ENCODE results near the gene AQP12B.
"Not testable (repeated sequence)": the region's sequence is repeated elsewhere in the genome, so short reads cannot be mapped to it uniquely, and the experiment has no call there.

The AQP12B gene

GRCh38 chr2:240701091-240701735 is 18.5 kb upstream of the AQP12B start:
- no peak for FAIRE-seq

GRCh38 chr2:240700616-240701015 is 17.9 kb upstream of the AQP12B start:
- not testable (repeated sequence) for FAIRE-seq

- FAIRE-seq: not testable (repeated sequence)
Measured at GRCh38 chr2:240699835-240700234, 17.1 kb upstream of the AQP12B start.

GRCh38 chr2:240698852-240699561 is 16.3 kb upstream of the AQP12B start:
- not testable (repeated sequence) for FAIRE-seq

- not testable (repeated sequence) for FAIRE-seq
Measured at GRCh38 chr2:240696469-240696868, 13.8 kb upstream of the AQP12B start.

- FAIRE-seq: not testable (repeated sequence)
Measured at GRCh38 chr2:240695593-240695992, 12.9 kb upstream of the AQP12B start.

GRCh38 chr2:240694304-240694703 is 11.6 kb upstream of the AQP12B start:
- FAIRE-seq: not testable (repeated sequence)

- FAIRE-seq: not testable (repeated sequence)
Measured at GRCh38 chr2:240692583-240693561, 10.2 kb upstream of the AQP12B start.

GRCh38 chr2:240691631-240692420 is 9.1 kb upstream of the AQP12B start, which contains the start of gene AQP12A:
Gene AQP12A (plus strand): TSS chr2:240691866. CDS start chr2:240691914, 48 bp downstream.
- FAIRE-seq: not testable (repeated sequence)

GRCh38 chr2:240691075-240691427 is 8.4 kb upstream of the AQP12B start:
- FAIRE-seq: not testable (repeated sequence)

- FAIRE-seq: not testable (repeated sequence)
Measured at GRCh38 chr2:240690421-240691074, 7.9 kb upstream of the AQP12B start.

GRCh38 chr2:240689975-240690374 is 7.3 kb upstream of the AQP12B start:
- no peak for FAIRE-seq

- FAIRE-seq: no peak
Measured at GRCh38 chr2:240688553-240688919, 5.9 kb upstream of the AQP12B start.

- no peak for FAIRE-seq
Measured at GRCh38 chr2:240687741-240688552, 5.3 kb upstream of the AQP12B start.

GRCh38 chr2:240687045-240687740 is 4.5 kb upstream of the AQP12B start:
- FAIRE-seq: no peak

- FAIRE-seq: no peak
Measured at GRCh38 chr2:240686460-240686859, 3.8 kb upstream of the AQP12B start.

GRCh38 chr2:240685771-240686371 is 3.2 kb upstream of the AQP12B start:
- no peak for FAIRE-seq

GRCh38 chr2:240683980-240684728 is 1.5 kb upstream of the AQP12B start:
- FAIRE-seq: not testable (repeated sequence)

All from islet of Langerhans (tissue), 1 donor.